H1 (cell line): ENCODE data around the gene ABL1. TPM values are rescaled to one million over a fixed set of nuclear protein-coding genes. Genes with fewer than 3 reads are reported as not detected.

Experiments
- CTCF ChIA-PET: fragments of 300-600 bp; sonication (Branson Sonifier 250); formaldehyde crosslinking; loops from one replicate; lab custom pipeline; 2021; ENCODE audit not compliant: partially characterized antibody; lab: Charles Lee
- POLR2A ChIA-PET: fragments of 300-600 bp; sonication (Branson Sonifier 250); formaldehyde crosslinking; loops from one replicate; lab custom pipeline; 2021; ENCODE audit warnings: inconsistent platforms; ENCODE audit not compliant: partially characterized antibody; lab: Charles Lee
- DNase-seq, 2 experiments: peaks; one replicate each; pipeline versions ENCODE4 v3.0.0 to v3.0.0-alpha.2; 2010 to 2022; ENCODE audit warnings: low spot score in 2 of 2, low read depth in 1 of 2, mixed read lengths in 1 of 2
- FAIRE-seq: peaks from 2 replicates; lab custom pipeline; 2011; peaks lifted over from hg19 to GRCh38; lab: Jason Lieb, UNC
- H2AFZ ChIP-seq: 2 replicates; pipeline ENCODE4 v1.8.1; 2012; ENCODE audit warnings: low read length, inconsistent platforms
- H2AK5ac ChIP-seq: 2 replicates; pipeline ENCODE4 v1.6.1; 2013; ENCODE audit warnings: low read depth, low read length
- H2BK120ac ChIP-seq: replicated peaks from 2 replicates; pipeline ENCODE3; 2013; ENCODE audit warnings: low read depth, low read length, inconsistent platforms
- H2BK12ac ChIP-seq: 2 replicates; pipeline ENCODE4 v1.6.1; 2013; ENCODE audit warnings: low read depth, low read length
- H2BK15ac ChIP-seq: 2 replicates; pipeline ENCODE4 v1.6.1; 2013; ENCODE audit warnings: low read length
- H2BK20ac ChIP-seq: 2 replicates; pipeline ENCODE4 v1.6.1; 2013; ENCODE audit warnings: low read length
- H2BK5ac ChIP-seq: 2 replicates; pipeline ENCODE4 v1.6.1; 2013; ENCODE audit warnings: low read depth, low read length
- H3K14ac ChIP-seq: 2 replicates; pipeline ENCODE4 v1.6.1; 2013; ENCODE audit warnings: inconsistent platforms; ENCODE audit not compliant: insufficient read length
- H3K18ac ChIP-seq: 2 replicates; pipeline ENCODE4 v1.6.1; 2013; ENCODE audit warnings: low read length; ENCODE audit errors: extremely low read depth
- H3K23ac ChIP-seq: 2 replicates; pipeline ENCODE4 v1.6.1; 2013; ENCODE audit warnings: inconsistent platforms; ENCODE audit not compliant: insufficient read length
- H3K23me2 ChIP-seq: 2 replicates; pipeline ENCODE4 v1.6.1; 2013; ENCODE audit warnings: low read depth, low read length
- H3K27ac ChIP-seq: 2 replicates; pipeline ENCODE4 v1.6.1; 2011; ENCODE audit warnings: low read depth, low read length, inconsistent platforms
- H3K27me3 ChIP-seq, 4 experiments: replicated peaks in 1 of 4; 1 replicate in 1 of 4; 2 replicates in 3 of 4; pipeline versions ENCODE4 v1.6.1 to v1.8.1; 2011 to 2013; ENCODE audit warnings: low read length in 3 of 4, mild to moderate bottlenecking in 3 of 4, inconsistent platforms in 2 of 4, mixed read lengths in 2 of 4, moderate library complexity in 1 of 4; ENCODE audit not compliant: control insufficient read depth in 3 of 4, insufficient read depth in 3 of 4; ENCODE audit errors: extremely low read depth in 1 of 4
- H3K36me3 ChIP-seq, 4 experiments: 2 replicates each; pipeline versions ENCODE4 v1.6.1 to v1.8.1; 2011 to 2013; ENCODE audit warnings: mild to moderate bottlenecking in 4 of 4, low read length in 3 of 4, moderate library complexity in 2 of 4, control low read depth in 1 of 4, inconsistent platforms in 1 of 4; ENCODE audit not compliant: insufficient read depth in 4 of 4, control insufficient read depth in 2 of 4
- H3K4ac ChIP-seq: replicated peaks from 2 replicates; pipeline ENCODE3; 2013; ENCODE audit warnings: low read length, low read depth, mixed read lengths, inconsistent platforms; ENCODE audit not compliant: insufficient read length
- H3K4me1 ChIP-seq, 4 experiments: replicated peaks in 1 of 4; 1 replicate in 1 of 4; 2 replicates in 3 of 4; pipeline versions ENCODE4 v1.6.1 to v1.8.1; 2011 to 2013; ENCODE audit warnings: low read length in 3 of 4, inconsistent platforms in 2 of 4, mixed read lengths in 1 of 4; ENCODE audit not compliant: insufficient read depth in 4 of 4, control insufficient read depth in 3 of 4
- H3K4me2 ChIP-seq, 2 experiments: 2 replicates each; pipeline versions ENCODE4 v1.6.1 to v1.8.1; 2011 to 2013; ENCODE audit warnings: low read depth in 2 of 2, low read length in 2 of 2, control low read depth in 1 of 2, inconsistent platforms in 1 of 2, mild to moderate bottlenecking in 1 of 2; ENCODE audit not compliant: insufficient read depth in 1 of 2
- H3K4me3 ChIP-seq, 4 experiments: fragments of 200-600, 300-600 bp in 1 of 4; sonication (generic), shearing (Covaris generic), sonication (Bioruptor Twin) in 1 of 4; 2 replicates each; pipeline versions ENCODE4 v1.5.1 to v1.8.1; 2011 to 2016; ENCODE audit warnings: low read length in 4 of 4, low read depth in 3 of 4, control low read depth in 2 of 4, inconsistent platforms in 2 of 4, mild to moderate bottlenecking in 2 of 4, mixed read lengths in 1 of 4, moderate library complexity in 1 of 4; ENCODE audit not compliant: insufficient read depth in 2 of 4; ENCODE audit errors: extremely low read depth in 1 of 4
- H3K56ac ChIP-seq: replicated peaks from 2 replicates; pipeline ENCODE3; 2013; ENCODE audit warnings: low read depth, mild to moderate bottlenecking, mixed read lengths, low read length, inconsistent platforms; ENCODE audit not compliant: insufficient read length
- H3K79me1 ChIP-seq: 2 replicates; pipeline ENCODE4 v1.6.1; 2013; ENCODE audit warnings: low read depth, low read length, control low read depth
- H3K79me2 ChIP-seq, 2 experiments: 2 replicates each; pipeline versions ENCODE4 v1.6.1 to v1.8.1; 2012 to 2013; ENCODE audit warnings: low read length in 2 of 2, mild to moderate bottlenecking in 2 of 2, inconsistent platforms in 1 of 2; ENCODE audit not compliant: insufficient read depth in 2 of 2, control insufficient read depth in 1 of 2
- H3K9ac ChIP-seq, 4 experiments: replicated peaks in 1 of 4; 1 replicate in 1 of 4; 2 replicates in 3 of 4; pipeline versions ENCODE4 v1.6.1 to v1.8.1; 2011 to 2013; ENCODE audit warnings: low read depth in 3 of 4, low read length in 3 of 4, control low read depth in 2 of 4, mild to moderate bottlenecking in 2 of 4, moderate library complexity in 2 of 4, inconsistent platforms in 1 of 4; ENCODE audit errors: extremely low read depth in 1 of 4
- H3K9me3 ChIP-seq, 2 experiments: 2 replicates each; pipeline versions ENCODE4 v1.6.1 to v1.8.1; 2012 to 2013; ENCODE audit warnings: mild to moderate bottlenecking in 2 of 2, moderate library complexity in 2 of 2, control low read depth in 1 of 2, inconsistent platforms in 1 of 2, low read depth in 1 of 2, low read length in 1 of 2, mixed read lengths in 1 of 2; ENCODE audit not compliant: insufficient read depth in 2 of 2
- H4K20me1 ChIP-seq, 2 experiments: replicated peaks in 1 of 2; 2 replicates each; pipeline versions ENCODE3 to v1.8.1; 2011 to 2013; ENCODE audit warnings: inconsistent platforms in 2 of 2, low read length in 2 of 2, mild to moderate bottlenecking in 1 of 2; ENCODE audit not compliant: insufficient read depth in 2 of 2, control insufficient read depth in 1 of 2
- H4K5ac ChIP-seq: 2 replicates; pipeline ENCODE4 v1.6.1; 2013; ENCODE audit warnings: low read length, low read depth, mixed read lengths, inconsistent platforms; ENCODE audit not compliant: insufficient read length
- H4K8ac ChIP-seq: 2 replicates; pipeline ENCODE4 v1.8.0; 2013; ENCODE audit warnings: mild to moderate bottlenecking, moderate library complexity, low read length, inconsistent platforms; ENCODE audit not compliant: insufficient read depth; ENCODE audit errors: extremely low read depth
- H4K91ac ChIP-seq: replicated peaks from 2 replicates; pipeline ENCODE3; 2013; ENCODE audit warnings: low read length, mixed read lengths, inconsistent platforms; ENCODE audit not compliant: insufficient read length
- BRCA1 ChIP-seq: IDR thresholded peaks from 2 replicates; pipeline ENCODE4 v1.6.1; 2012; ENCODE audit warnings: low read depth, low read length, improper control_type of control experiment
- RBBP5 ChIP-seq: IDR thresholded peaks from 2 replicates; pipeline ENCODE4 v1.7.1; 2012; ENCODE audit warnings: low read depth, mild to moderate bottlenecking, inconsistent platforms, low read length, moderate library complexity, borderline replicate concordance
- RFX5 ChIP-seq: IDR thresholded peaks from 2 replicates; pipeline ENCODE4 v1.6.1; 2011; ENCODE audit warnings: low read depth, low read length, improper control_type of control experiment, borderline replicate concordance
- RXRA ChIP-seq: IDR thresholded peaks from 2 replicates; pipeline ENCODE4 v1.6.1; 2011; ENCODE audit warnings: low read depth, mild to moderate bottlenecking, low read length, moderate library complexity; ENCODE audit not compliant: insufficient read depth
- SAP30 ChIP-seq: fragments of 300-600 bp; sonication (generic); IDR thresholded peaks from 2 replicates; pipeline ENCODE4 v1.7.1; 2012; ENCODE audit warnings: low read length, moderate library complexity, mild to moderate bottlenecking, inconsistent platforms; ENCODE audit not compliant: insufficient read depth, insufficient replicate concordance
- SIRT6 ChIP-seq: IDR thresholded peaks from one replicate; pipeline ENCODE4 v1.7.1; 2012; ENCODE audit warnings: low read length, inconsistent platforms
- SUZ12 ChIP-seq: fragments of 200-600 bp; sonication (generic); IDR thresholded peaks from 2 replicates; pipeline ENCODE4 v1.6.1; 2012; ENCODE audit warnings: mild to moderate bottlenecking, inconsistent platforms, low read length, moderate library complexity, mixed read lengths
- TAF7 ChIP-seq: optimal IDR thresholded peaks from 2 replicates; pipeline ENCODE3; 2011; ENCODE audit warnings: low read depth, mild to moderate bottlenecking, inconsistent platforms, low read length, moderate library complexity, borderline replicate concordance
- WGBS, 2 experiments: shearing (Covaris generic) in 1 of 2; methylation state at CpG; one replicate each; pipeline versions ENCODE4 v1.1.6 to v1.1.7; 2013 to 2015; ENCODE audit warnings: low lambda C conversion rate in 2 of 2, mixed read lengths in 2 of 2, inconsistent platforms in 1 of 2, low coverage in 1 of 2, missing lambda C conversion rate in 1 of 2; ENCODE audit not compliant: insufficient replicate concordance in 2 of 2, insufficient coverage in 1 of 2, insufficient read length in 1 of 2; ENCODE audit errors: extremely low coverage in 1 of 2, missing lambda C conversion rate in 1 of 2; 5-methylcytosine and 5-hydroxymethylcytosine counted together
- polyA plus RNA-seq, 7 experiments: library from polyadenylated mRNA; depleted of rRNA in 3 of 7; stranded (reverse) in 5 of 7; unstranded in 2 of 7; fragments of >200 nt in 5 of 7; fragments of 200-250 nt in 2 of 7; gene quantifications; 1 replicate in 5 of 7; 2 replicates in 1 of 7; 4 replicates in 1 of 7; pipeline versions ENCODE4 v1.2.1 to v1.2.3, GENCODE V29; 2011 to 2013; ENCODE audit warnings: missing spikeins in 2 of 7, mixed read lengths in 2 of 7
- total RNA-seq: library from RNA; stranded (reverse); fragmentation: NEBNext Ultra II Directional; extraction: Animal tissue kit (Norgen Biotek cat#: 25700); gene quantifications from 2 replicates; pipeline ENCODE4 v1.2.1, GENCODE V29; 2021

The ABL1 gene
- total and polyA plus RNA-seq, 2 of the 8 experiments (the other 6 are each of a cell fraction or from before 2014, with no cell fraction given), result 35.3 to 104 TPM

GRCh38 chr9:130904070-130905044 is 69.3 kb downstream of the ABL1 start:
- Histone ChIP-seq H3K18ac (no peak overlapping the region), H3K36me3 (no peaks in the 10 kb centered on the region), H3K27me3 (no peaks in the 10 kb centered on the region), H2AFZ (no peak overlapping the region), H2BK120ac (no peak overlapping the region), H3K14ac (no peak overlapping the region), H2BK12ac (no peak overlapping the region), H3K23me2 (no peaks in the 10 kb centered on the region), H3K4me3 (no peak overlapping the region), H3K79me1 (no peaks in the 10 kb centered on the region), H3K4me2 (no peak overlapping the region), H3K9ac (no peak overlapping the region), H3K56ac (no peak overlapping the region), H3K9me3 (no peaks in the 10 kb centered on the region), H4K5ac (no peak overlapping the region), H3K4ac (no peak overlapping the region), H3K79me2 (no peaks in the 10 kb centered on the region), H4K20me1 (peaks cover 0 to 2% of the 10 kb centered on the region in 2 experiments), H4K91ac (no peak overlapping the region), H3K4me1 (no peaks in the 10 kb centered on the region), H2BK5ac (no peak overlapping the region), H3K27ac (no peak overlapping the region), H2BK15ac (no peak overlapping the region), H3K23ac (no peak overlapping the region), H2AK5ac (no peak overlapping the region), H2BK20ac (no peak overlapping the region), H4K8ac (no peak overlapping the region)
- CTCF ChIA-PET, result interaction anchor here (0.6 to 2.4 kb wide), 10 partner anchors 8 to 794 kb away, joined by 3 to 13 read pairs (median 3); partner anchors contain the start of gene QRFP
- FAIRE-seq (no peak), DNase-seq (no peak)
- POLR2A ChIA-PET, result interaction anchor here (0.6 to 1.1 kb wide), 2 partner anchors 33 to 85 kb away, joined by 3 to 4 read pairs; no protein-coding TSS in a partner anchor
- WGBS, 2 experiments, result 86% methylated on average over 48 of the region's 48 CpGs; no CpG with 5 or more reads in 1 of the 2 experiments
- no peak for TF ChIP-seq RBBP5
- no peak for TF ChIP-seq TAF7
- TF ChIP-seq SAP30, result no peak
- TF ChIP-seq SUZ12, result no peak
- TF ChIP-seq RXRA, result no peak
- TF ChIP-seq RFX5, result no peak
- TF ChIP-seq BRCA1, result no peak
- no peak for TF ChIP-seq SIRT6
